ENCODE measurements around the gene ZNF524. TPM values are rescaled to one million over a fixed set of nuclear protein-coding genes. Genes with fewer than 3 reads are reported as not detected.

ZNF524 gene
- total RNA-seq, 3 donors from 2014 or later, result 25.5 to 27.1 (median 26.5) TPM

- DNase-seq (no peak), ATAC-seq (no peak)
- intact Hi-C loops (cut with DNase I, micrococcal nuclease), result no loop called here
- Histone ChIP-seq H3K4me3 (no peak overlapping the region), H3K36me3 (ENCODE audit: low read depth) (no peaks in the 10 kb centered on the region), H3K4me1 (ENCODE audit: low read depth) (peaks cover 11% of the 10 kb centered on the region), H3K9me3 (no peaks in the 10 kb centered on the region)
- TF ChIP-seq CTCF (IDR thresholded peaks at IDR 0.05), result no peak
Measured at GRCh38 chr19:55650126-55650557, 50.1 kb downstream of the ZNF524 start.

- intact Hi-C loops (cut with DNase I, micrococcal nuclease), result no loop called here
- ATAC-seq, result no peak
- H3K9me3 ChIP-seq, result no peaks in the 10 kb centered on the region
- no peak overlapping the region for H3K4me3 ChIP-seq
- no peaks in the 10 kb centered on the region for H3K36me3 ChIP-seq (ENCODE audit: low read depth)
- DNase-seq, result no peak
- TF ChIP-seq CTCF (IDR thresholded peaks at IDR 0.05), result no peak
- peaks cover 12% of the 10 kb centered on the region for H3K4me1 ChIP-seq (ENCODE audit: low read depth)
Measured at GRCh38 chr19:55650602-55651230, 50.6 kb downstream of the ZNF524 start.

GRCh38 chr19:55651236-55651635 lies 51.1 kb downstream of the ZNF524 start:
- intact Hi-C loops (cut with DNase I, micrococcal nuclease), result no loop called here
- Histone ChIP-seq H3K4me1 (ENCODE audit: low read depth) (peaks cover 17% of the 10 kb centered on the region), H3K4me3 (no peak overlapping the region), H3K36me3 (ENCODE audit: low read depth) (no peaks in the 10 kb centered on the region), H3K9me3 (no peaks in the 10 kb centered on the region)
- ATAC-seq (no peak), DNase-seq (no peak)
- no peak for TF ChIP-seq CTCF (IDR thresholded peaks at IDR 0.05)

GRCh38 chr19:55652311-55653128 lies 52.4 kb downstream of the ZNF524 start:
- intact Hi-C loops (cut with DNase I, micrococcal nuclease), result no loop called here
- Histone ChIP-seq H3K4me3 (no peak overlapping the region), H3K36me3 (ENCODE audit: low read depth) (no peaks in the 10 kb centered on the region), H3K9me3 (no peaks in the 10 kb centered on the region), H3K4me1 (ENCODE audit: low read depth) (peaks cover 26% of the 10 kb centered on the region)
- no peak for ATAC-seq
- DNase-seq, result peak; percentile 38 to 79 (median 65)
- no peak for TF ChIP-seq CTCF (IDR thresholded peaks at IDR 0.05)

Other genes with a start within 250 kb of the ZNF524 start
- gene COX6B2, start 245.6 kb upstream of the ZNF524 start, total RNA-seq, result 10 to 100 TPM; 16.6 to 30.0 (median 17.2) TPM
- gene GARIN5B, start 237.0 kb upstream of the ZNF524 start, total RNA-seq, result not detected
- gene IL11, start 229.8 kb upstream of the ZNF524 start, total RNA-seq, result under 1 TPM; 0.24 to 0.32 (median 0.29) TPM
- gene TMEM190, start 223.5 kb upstream of the ZNF524 start, total RNA-seq, result not detected
- 10 to 100 TPM; 31.4 to 84.2 (median 68.0) TPM for gene TMEM238, start 216.0 kb upstream of the ZNF524 start, total RNA-seq
- 1,000 to 10,000 TPM in 2 of 3 donors, 100 to 1,000 TPM in 1; 942 to 1,365 (median 1,241) TPM for gene RPL28, start 214.4 kb upstream of the ZNF524 start, total RNA-seq
- 10 to 100 TPM; 14.0 to 41.6 (median 23.0) TPM for gene UBE2S, start 192.5 kb upstream of the ZNF524 start, total RNA-seq
- gene SHISA7, start 157.0 kb upstream of the ZNF524 start, total RNA-seq, result under 1 TPM in 1 of 3 donors, not detected in 2; 0.35 TPM
- gene ISOC2, start 138.6 kb upstream of the ZNF524 start, total RNA-seq, result 10 to 100 TPM; 65.8 to 88.4 (median 86.9) TPM
- gene C19orf85, start 135.5 kb upstream of the ZNF524 start, total RNA-seq, result not detected
- gene ZNF628, start 123.7 kb upstream of the ZNF524 start, total RNA-seq, result 10 to 100 TPM in 1 of 3 donors, 1 to 10 TPM in 2; 6.8 to 11.1 (median 7.9) TPM
- gene NAT14, start 115.1 kb upstream of the ZNF524 start, total RNA-seq, result 10 to 100 TPM in 1 of 3 donors, 1 to 10 TPM in 2; 3.9 to 21.7 (median 5.5) TPM
- gene SSC5D, start 111.9 kb upstream of the ZNF524 start, total RNA-seq, result 10 to 100 TPM in 1 of 3 donors, 1 to 10 TPM in 2; 2.6 to 35.0 (median 4.0) TPM
- not detected for gene SBK2, start 63.2 kb upstream of the ZNF524 start, total RNA-seq
- under 1 TPM in 2 of 3 donors, not detected in 1; 0.34 to 0.54 TPM for gene SBK3, start 54.7 kb upstream of the ZNF524 start, total RNA-seq
- gene ZNF579, start 19.4 kb upstream of the ZNF524 start, total RNA-seq, result 10 to 100 TPM in 1 of 3 donors, 1 to 10 TPM in 2; 6.2 to 13.6 (median 7.2) TPM
- 10 to 100 TPM; 15.7 to 20.3 (median 20.0) TPM for gene FIZ1, start 771 bp upstream of the ZNF524 start, total RNA-seq
- gene ZNF865, start 5.4 kb downstream of the ZNF524 start, total RNA-seq, result 10 to 100 TPM; 12.7 to 18.5 (median 13.2) TPM
- gene ZNF784, start 24.3 kb downstream of the ZNF524 start, total RNA-seq, result 10 to 100 TPM in 2 of 3 donors, 1 to 10 TPM in 1; 8.7 to 13.8 (median 10.1) TPM
- gene ZNF580, start 40.7 kb downstream of the ZNF524 start, total RNA-seq, result 10 to 100 TPM; 29.6 to 46.0 (median 31.6) TPM
- gene ZNF581, start 43.4 kb downstream of the ZNF524 start, total RNA-seq, result 10 to 100 TPM; 15.2 to 22.5 (median 20.1) TPM
- gene CCDC106, start 47.9 kb downstream of the ZNF524 start, total RNA-seq, result 10 to 100 TPM in 1 of 3 donors, 1 to 10 TPM in 2; 5.5 to 14.8 (median 6.3) TPM
- 100 to 1,000 TPM; 162 to 194 (median 163) TPM for gene U2AF2, start 54.7 kb downstream of the ZNF524 start, total RNA-seq
- gene EPN1, start 74.9 kb downstream of the ZNF524 start, total RNA-seq, result 100 to 1,000 TPM; 156 to 251 (median 192) TPM
- gene NLRP9, start 138.1 kb downstream of the ZNF524 start, total RNA-seq, result not detected
- gene RFPL4A, start 158.8 kb downstream of the ZNF524 start, total RNA-seq, result not detected
- under 1 TPM in 1 of 3 donors, not detected in 2; 0.35 TPM for gene RFPL4AL1, start 168.8 kb downstream of the ZNF524 start, total RNA-seq
- under 1 TPM in 1 of 3 donors, not detected in 2; 0.12 TPM for gene NLRP11, start 231.7 kb downstream of the ZNF524 start, total RNA-seq
- gene NLRP4, start 236.3 kb downstream of the ZNF524 start, total RNA-seq, result not detected

Measured in mucosa of descending colon (tissue), 3 donors.